Hepatocyte (in vitro differentiated cells): ENCODE results near the gene MCF2L. TPM values are rescaled to one million over a fixed set of nuclear protein-coding genes. Genes with fewer than 3 reads are reported as not detected.
A peak's percentile ranks its signal among the peaks of the same experiment; 100 is the strongest.

Experiments used
- DNase-seq: peaks from one replicate; pipeline ENCODE4 v3.0.0-alpha.2; 2016; ENCODE audit warnings: low spot score
- H2AFZ ChIP-seq: fragments of 200-600 bp; sonication (generic); 2 replicates; pipeline ENCODE4 v1.6.0; 2016; ENCODE audit warnings: antibody characterized with exemption, mild to moderate bottlenecking
- H3K27ac ChIP-seq: fragments of 200-600 bp; sonication (generic); 2 replicates; pipeline ENCODE4 v1.5.1; 2016; ENCODE audit warnings: mild to moderate bottlenecking
- H3K27me3 ChIP-seq: fragments of 200-600 bp; sonication (generic); 2 replicates; pipeline ENCODE4 v1.6.1; 2016
- H3K36me3 ChIP-seq: fragments of 200-600 bp; sonication (generic); replicated peaks from 2 replicates; pipeline ENCODE4 v1.5.1; 2016; ENCODE audit warnings: low read depth; ENCODE audit not compliant: insufficient read depth
- H3K4me1 ChIP-seq: fragments of 200-600 bp; sonication (generic); 2 replicates; pipeline ENCODE4 v1.5.1; 2016; ENCODE audit warnings: mild to moderate bottlenecking, moderate library complexity; ENCODE audit not compliant: insufficient read depth
- H3K4me2 ChIP-seq: fragments of 200-600 bp; sonication (generic); 2 replicates; pipeline ENCODE4 v1.6.0; 2016
- H3K4me3 ChIP-seq: fragments of 200-600 bp; sonication (generic); 2 replicates; pipeline ENCODE4 v1.5.1; 2016; ENCODE audit warnings: mild to moderate bottlenecking
- H3K79me2 ChIP-seq: fragments of 200-600 bp; sonication (generic); 2 replicates; pipeline ENCODE4 v1.6.0; 2017; ENCODE audit warnings: mild to moderate bottlenecking
- H3K9me2 ChIP-seq: fragments of 200-600 bp; sonication (generic); replicated peaks from 2 replicates; pipeline ENCODE4 v1.6.0; 2017; ENCODE audit warnings: mild to moderate bottlenecking; ENCODE audit not compliant: insufficient read depth
- H3K9me3 ChIP-seq: fragments of 200-600 bp; sonication (generic); 2 replicates; pipeline ENCODE4 v1.5.1; 2016; ENCODE audit warnings: low read depth, mild to moderate bottlenecking
- H4K20me1 ChIP-seq: fragments of 200-600 bp; sonication (generic); 2 replicates; pipeline ENCODE4 v1.6.0; 2016; ENCODE audit warnings: mild to moderate bottlenecking; ENCODE audit not compliant: insufficient read depth, poor library complexity, severe bottlenecking
- CTCF ChIP-seq: fragments of 200-600 bp; sonication (generic); IDR thresholded peaks from 2 replicates; pipeline ENCODE4 v1.5.1; 2016; ENCODE audit warnings: antibody characterized with exemption, mild to moderate bottlenecking; ENCODE audit not compliant: poor library complexity
- EZH2 ChIP-seq: fragments of 200-600 bp; sonication (generic); IDR thresholded peaks from 2 replicates; pipeline ENCODE4 v1.6.1; 2016; ENCODE audit warnings: antibody characterized with exemption, mild to moderate bottlenecking, borderline replicate concordance
- EZH2phosphoT487 ChIP-seq: fragments of 200-600 bp; sonication (generic); IDR thresholded peaks from one replicate; pipeline ENCODE4 v1.6.1; 2018; ENCODE audit warnings: antibody characterized with exemption, mild to moderate bottlenecking, low read depth, moderate library complexity; ENCODE audit not compliant: unreplicated experiment, severe bottlenecking
- WGBS: methylation state at CpG from one replicate; pipeline ENCODE4 v1.1.6; 2016; ENCODE audit warnings: low lambda C conversion rate; ENCODE audit errors: missing lambda C conversion rate; 5-methylcytosine and 5-hydroxymethylcytosine counted together
- polyA plus RNA-seq: library from polyadenylated mRNA; unstranded; fragments of >200 nt; fragmentation: Nextera tagmentation; extraction: Ambion mirVana; gene quantifications from 2 replicates; pipeline ENCODE4 v1.2.1, GENCODE V29; 2016
- total RNA-seq: library from RNA; depleted of rRNA; stranded (reverse); fragments of >200 nt; gene quantifications from 2 replicates; pipeline ENCODE4 v1.2.3, GENCODE V29; 2014

MCF2L gene
- total and polyA plus RNA-seq, 2 experiments from 2014 or later = 11.1 to 22.4 TPM

GRCh38 chr13:112981451-112981850 is 12.4 kb downstream of the MCF2L start:
- Histone ChIP-seq H3K36me3 (no peaks in the 10 kb centered on the region), H3K9me3 (no peaks in the 10 kb centered on the region), H3K9me2 (no peaks in the 10 kb centered on the region), H4K20me1 (no peaks in the 10 kb centered on the region), H3K4me2 (no peak overlapping the region), H3K27ac (no peak overlapping the region), H3K27me3 (no peaks in the 10 kb centered on the region), H3K79me2 (peaks cover 2% of the 10 kb centered on the region), H3K4me3 (no peak overlapping the region), H3K4me1 (peaks cover 16% of the 10 kb centered on the region), H2AFZ (no peak overlapping the region)
- no peak for DNase-seq
- TF ChIP-seq CTCF = no peak
- no peak for TF ChIP-seq EZH2
- no peak for TF ChIP-seq EZH2phosphoT487
- WGBS = 92% methylated on average over 20 of the region's 20 CpGs

- 93% methylated on average over 32 of the region's 33 CpGs for whole genome bisulfite sequencing
- Histone ChIP-seq H3K36me3 (no peaks in the 10 kb centered on the region), H3K4me2 (no peak overlapping the region), H2AFZ (no peak overlapping the region), H3K27ac (peak overlapping the region; percentile 65), H3K9me3 (no peaks in the 10 kb centered on the region), H3K4me3 (no peak overlapping the region), H3K4me1 (peaks cover 16% of the 10 kb centered on the region), H3K27me3 (no peaks in the 10 kb centered on the region), H3K9me2 (no peaks in the 10 kb centered on the region), H4K20me1 (no peaks in the 10 kb centered on the region), H3K79me2 (peaks cover 2% of the 10 kb centered on the region)
- no peak for DNase-seq
- no peak for TF ChIP-seq EZH2phosphoT487
- no peak for TF ChIP-seq EZH2
- no peak for TF ChIP-seq CTCF
These were observed 13.4 kb downstream of the MCF2L start for GRCh38 chr13:112982281-112983041.

- 87% methylated on average over 5 of the region's 5 CpGs for WGBS
- H3K9me3 ChIP-seq = no peaks in the 10 kb centered on the region
- TF ChIP-seq EZH2 (no peak), CTCF (no peak), EZH2phosphoT487 (no peak)
- H3K4me2 ChIP-seq = peak overlapping the region; percentile 2
- H3K4me1 ChIP-seq = peaks cover 16% of the 10 kb centered on the region
- no peaks in the 10 kb centered on the region for H3K27me3 ChIP-seq
- peak overlapping the region; percentile 65 for H3K27ac ChIP-seq
- H3K9me2 ChIP-seq = no peaks in the 10 kb centered on the region
- no peak overlapping the region for H3K4me3 ChIP-seq
- H4K20me1 ChIP-seq = no peaks in the 10 kb centered on the region
- H2AFZ ChIP-seq = no peak overlapping the region
- no peak for DNase-seq
- no peaks in the 10 kb centered on the region for H3K36me3 ChIP-seq
- H3K79me2 ChIP-seq = peaks cover 2% of the 10 kb centered on the region
These were observed 14.0 kb downstream of the MCF2L start for GRCh38 chr13:112983042-112983305.
